CD4-positive, alpha-beta T cell treated with Interleukin-17A for 1 hour (primary cell): ENCODE measurements around the gene LYPLAL1.
A peak's percentile ranks its signal among the peaks of the same experiment; 100 is the strongest.
"Not testable (repeated sequence)": the region's sequence is repeated elsewhere in the genome, so short reads cannot be mapped to it uniquely, and the experiment has no call there.

Experiments used
- DNase-seq: peaks from one replicate; pipeline ENCODE4 v3.0.0-alpha.2; 2020

LYPLAL1 gene

DNA sequence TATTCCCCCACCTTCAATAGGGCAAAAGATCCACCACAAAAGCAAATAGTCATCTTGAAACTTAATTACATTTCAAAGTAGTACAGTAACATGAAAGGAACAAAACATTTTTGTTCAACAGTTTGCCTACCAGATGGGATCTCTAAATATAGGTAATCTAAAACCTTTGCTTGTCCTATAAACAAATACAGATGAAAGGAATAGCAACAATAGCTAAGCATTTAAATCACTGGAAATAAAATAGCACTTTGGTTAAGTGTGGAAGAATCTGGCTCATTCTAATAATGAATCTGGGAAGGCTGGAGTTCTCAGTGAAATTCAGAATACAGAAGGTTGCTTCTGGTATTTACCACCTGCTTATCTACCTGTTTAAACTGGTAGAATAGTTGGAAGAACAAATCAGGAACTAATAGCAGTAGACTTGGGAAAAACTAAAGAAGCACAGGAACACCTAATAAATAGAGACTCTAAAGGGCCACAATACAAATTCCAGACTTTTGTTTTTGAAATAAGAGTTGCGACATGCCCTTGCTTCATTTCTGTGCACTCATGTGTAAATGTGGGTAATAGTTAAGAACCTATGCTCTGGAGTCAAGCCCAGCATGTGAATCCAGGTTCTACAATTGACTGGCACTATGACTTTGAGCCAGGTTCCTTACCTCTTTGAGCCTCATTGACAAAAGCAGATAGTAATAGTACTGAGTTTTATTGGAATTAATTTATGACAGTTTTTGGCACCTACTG, 2.3 kb upstream of the LYPLAL1 start:
- DNase-seq = no peak

DNA sequence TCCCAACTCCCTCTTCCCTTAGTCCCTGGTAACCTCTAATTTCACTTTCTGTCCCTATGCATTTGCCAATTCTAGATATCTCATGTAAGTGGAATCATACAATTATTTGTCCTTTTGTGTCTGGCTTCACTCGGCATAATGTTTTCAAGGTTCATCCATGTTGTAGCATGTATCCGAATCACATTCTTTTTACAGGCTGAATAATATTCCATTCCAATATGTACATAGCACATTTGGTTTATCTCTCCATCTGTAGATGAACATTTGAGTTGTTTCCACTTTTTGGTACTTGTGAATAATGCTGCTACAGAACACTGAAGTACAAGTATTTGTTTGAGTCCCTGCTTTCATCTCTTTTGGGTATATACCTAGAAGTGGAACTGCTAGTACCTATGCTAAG, 857 bp upstream of the LYPLAL1 start:
- DNase-seq = no peak

DNA sequence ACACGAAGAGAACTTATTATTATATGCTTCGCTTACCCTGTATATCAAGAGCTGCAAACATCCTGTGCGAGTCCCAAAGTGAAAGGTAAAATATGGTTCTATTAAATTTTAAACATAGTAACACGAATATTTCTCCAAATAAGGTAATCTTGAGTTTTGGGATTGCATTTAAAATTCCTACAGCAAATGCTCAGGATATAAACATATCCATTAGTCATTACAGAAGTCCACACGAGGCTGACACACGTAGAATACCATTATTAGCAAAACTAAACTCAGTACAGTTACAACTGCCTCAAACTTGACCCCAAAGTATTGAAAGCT, 282 bp upstream of the LYPLAL1 start:
- DNase-seq = no peak

DNA sequence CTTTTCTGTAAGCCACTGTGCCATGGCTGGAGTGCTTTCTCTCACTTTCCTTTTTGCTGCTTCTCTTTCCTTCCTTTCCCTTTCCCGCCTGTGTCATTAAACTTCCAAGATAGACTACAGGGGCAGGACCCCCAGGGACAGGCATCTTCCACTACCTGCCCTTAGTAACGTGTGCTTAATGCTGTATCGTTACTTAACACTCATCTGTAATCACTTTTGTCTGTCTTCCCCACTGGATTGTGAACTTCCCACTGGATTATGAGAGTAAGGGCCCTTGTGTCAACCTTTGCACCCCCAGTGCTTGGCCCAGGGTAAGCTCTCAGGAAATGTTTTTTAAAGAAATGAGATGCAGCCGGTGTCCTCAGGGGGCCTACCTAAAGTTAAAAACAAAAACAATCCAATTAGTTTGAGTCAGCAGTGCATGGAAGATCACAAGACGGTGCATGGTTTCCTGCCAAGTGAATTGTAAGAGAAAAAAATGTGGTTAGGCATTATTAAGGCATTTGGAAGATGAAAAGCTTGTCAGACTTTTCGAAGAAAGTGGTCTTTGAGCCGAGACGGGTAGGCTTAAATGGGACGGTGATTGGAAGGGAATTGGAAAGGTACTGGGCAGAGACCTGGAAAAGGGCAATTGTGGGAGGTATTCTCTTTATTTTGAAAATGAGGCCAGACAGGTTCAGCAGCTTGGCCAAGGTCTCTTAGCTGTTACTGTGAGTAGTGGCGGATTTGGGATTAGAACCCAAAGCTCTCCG, 958 bp downstream of the LYPLAL1 start:
- DNase-seq = peak; percentile 45

DNA sequence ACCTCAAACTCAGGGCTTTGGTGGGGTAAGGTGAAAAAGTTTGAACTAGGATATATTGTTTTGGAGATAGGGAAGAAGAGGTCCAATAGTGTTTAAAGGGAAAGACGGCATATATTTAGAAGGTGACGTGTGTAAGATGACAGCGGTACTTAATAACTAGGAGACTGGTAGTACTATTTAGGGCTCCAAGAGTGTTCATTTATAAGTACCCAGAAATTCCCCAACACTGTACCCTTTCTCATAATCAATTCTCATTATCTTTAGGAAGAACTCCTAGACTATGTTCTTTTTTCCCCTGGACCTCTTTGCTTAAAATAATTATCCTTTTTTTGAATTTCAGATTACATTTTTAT, 1.5 kb downstream of the LYPLAL1 start:
- no peak for DNase-seq

DNA sequence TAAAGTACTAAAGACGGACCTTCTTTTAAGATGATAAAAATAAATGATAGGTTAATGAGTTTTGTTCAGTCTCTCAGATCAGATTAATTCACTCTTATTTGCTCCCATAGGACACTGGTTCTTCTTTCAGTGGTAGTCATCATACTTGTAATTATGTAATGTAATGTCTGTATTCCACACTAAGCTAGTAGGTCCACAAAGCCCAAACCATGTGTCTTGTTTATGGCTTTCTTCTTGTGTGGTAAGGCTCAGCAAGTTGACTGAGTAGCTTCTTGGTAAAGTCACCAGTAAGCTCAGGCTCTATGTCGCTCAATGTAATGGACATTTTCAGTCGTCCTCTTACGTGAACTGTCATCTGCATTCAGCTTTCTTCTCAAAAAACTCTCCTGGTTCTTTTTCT, 2.5 kb downstream of the LYPLAL1 start:
- no peak for DNase-seq

DNA sequence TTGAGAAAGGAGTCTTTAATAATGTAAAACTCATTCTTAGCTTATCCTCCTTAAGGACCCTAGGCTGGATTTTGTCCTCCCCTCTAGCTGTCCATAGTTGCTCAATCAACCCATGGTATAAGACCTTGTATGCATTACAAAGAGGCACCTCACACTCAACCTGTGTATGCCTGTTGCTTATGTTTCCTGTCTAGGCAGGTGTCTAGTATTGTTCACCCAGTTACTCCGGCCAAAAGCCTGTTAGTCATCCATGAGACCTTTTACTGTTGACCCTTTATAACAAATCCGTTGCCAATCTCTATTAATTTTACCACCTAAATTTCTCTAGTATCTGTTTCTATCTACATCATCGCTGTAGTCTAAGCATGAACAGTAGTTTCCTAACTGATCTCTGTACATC, 3.7 kb downstream of the LYPLAL1 start:
- no peak for DNase-seq

DNA sequence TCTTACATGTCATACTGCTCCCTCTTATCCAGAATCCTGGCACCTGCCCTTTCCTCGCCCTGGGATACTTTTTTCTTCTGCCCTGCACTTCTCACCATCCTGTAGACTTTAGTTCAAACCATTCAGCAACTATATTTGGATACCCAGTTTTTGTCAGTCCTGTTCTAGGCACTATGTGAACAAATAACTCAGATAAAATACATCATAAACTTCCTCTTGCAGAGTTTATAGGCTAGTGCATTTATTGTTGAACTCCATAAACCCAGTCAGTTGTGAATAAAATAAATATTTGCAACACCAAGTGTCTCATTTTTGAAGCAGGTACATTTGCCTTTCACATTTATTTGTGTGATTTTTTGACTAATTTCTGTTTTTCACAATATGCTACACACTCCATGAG, 4.3 kb downstream of the LYPLAL1 start:
- DNase-seq = no peak

DNA sequence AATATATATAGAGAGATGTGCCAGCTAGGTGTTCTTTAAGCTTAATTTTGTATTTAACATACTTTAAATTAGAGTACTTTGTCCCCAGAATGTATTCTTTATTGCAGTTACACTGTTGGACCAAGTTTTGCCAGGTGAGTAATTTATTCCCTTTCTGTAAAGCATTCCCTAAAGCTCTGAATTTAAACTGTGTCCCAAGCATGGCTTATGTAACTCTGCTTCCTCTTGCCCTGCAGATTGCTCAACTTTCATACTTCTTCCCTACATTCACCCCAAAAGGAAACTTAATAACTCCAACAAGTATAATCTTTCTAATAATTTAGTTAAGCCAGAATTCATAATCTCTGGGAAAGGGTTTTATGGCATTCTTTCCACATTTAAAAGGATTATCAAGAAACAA, 5.6 kb downstream of the LYPLAL1 start:
- DNase-seq = no peak

DNA sequence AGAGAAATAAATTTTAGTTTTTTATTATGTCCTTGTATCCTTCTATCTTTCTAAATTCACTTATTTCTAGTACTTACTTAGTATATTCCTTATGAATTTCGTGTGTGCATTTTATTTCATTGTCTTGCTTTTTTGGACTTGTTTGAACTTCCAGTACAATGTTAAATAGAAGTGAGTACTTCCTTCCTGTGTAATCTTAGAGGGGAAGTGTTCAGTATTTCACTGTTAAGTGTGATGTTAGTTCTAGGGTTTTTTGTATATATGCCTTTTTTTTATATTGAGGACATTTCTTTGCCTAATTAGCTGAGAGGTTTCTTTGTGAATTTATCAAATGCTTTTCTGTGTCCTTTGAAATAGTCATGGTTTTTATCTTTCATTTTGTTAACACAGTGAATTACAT, 10.7 kb downstream of the LYPLAL1 start:
- DNase-seq = no peak

DNA sequence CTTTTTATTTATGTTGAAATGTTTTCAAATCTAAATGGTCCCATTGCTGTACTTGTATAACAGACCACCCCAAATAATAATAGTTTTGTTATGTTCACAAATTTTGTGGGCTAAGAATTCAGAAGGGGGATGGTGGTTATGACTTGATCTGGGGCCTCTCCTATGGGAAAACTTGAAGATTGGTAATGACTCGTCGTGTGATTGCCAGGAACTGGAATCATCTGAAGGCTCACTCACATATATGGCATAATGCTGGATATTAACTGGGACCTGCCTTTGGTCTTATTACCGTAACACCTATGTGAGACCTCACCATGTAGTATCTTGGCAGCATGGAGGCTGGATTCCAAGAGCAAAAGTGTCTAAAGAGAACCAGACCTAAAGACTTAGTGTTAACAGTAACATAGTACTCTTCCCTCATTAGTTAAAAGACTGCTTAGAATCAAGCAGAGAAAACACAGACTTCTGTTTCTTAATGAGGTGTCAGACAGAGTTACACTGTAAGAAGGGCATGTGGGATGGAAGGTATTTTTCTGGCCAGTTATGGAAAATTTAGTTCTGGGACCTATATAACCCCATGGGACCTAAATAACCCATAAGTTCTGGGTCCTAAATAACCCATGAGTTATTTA, 11.9 kb downstream of the LYPLAL1 start:
- no peak for DNase-seq

DNA sequence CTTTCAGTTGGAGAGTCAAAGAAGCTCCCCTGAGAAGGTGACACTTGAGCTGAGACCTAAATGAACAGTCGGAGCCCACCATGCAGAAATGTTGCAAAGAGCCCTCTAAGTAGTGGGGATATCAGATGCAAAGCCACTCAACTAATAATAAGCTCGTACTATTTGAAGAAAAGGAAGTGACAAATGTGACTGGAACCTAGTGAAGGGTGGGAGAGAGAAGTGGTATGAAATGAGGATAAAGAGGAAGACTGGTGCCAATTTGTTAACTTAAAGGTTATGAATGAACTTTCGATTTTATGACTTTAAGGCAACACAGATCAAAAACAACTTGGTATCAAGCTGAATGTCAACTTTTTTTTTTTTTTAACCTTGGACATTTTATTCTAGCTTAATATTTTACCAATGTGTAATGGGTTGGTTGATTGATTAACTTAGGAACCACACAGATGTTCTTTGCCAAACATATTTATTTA, 14.7 kb downstream of the LYPLAL1 start:
- DNase-seq = no peak

DNA sequence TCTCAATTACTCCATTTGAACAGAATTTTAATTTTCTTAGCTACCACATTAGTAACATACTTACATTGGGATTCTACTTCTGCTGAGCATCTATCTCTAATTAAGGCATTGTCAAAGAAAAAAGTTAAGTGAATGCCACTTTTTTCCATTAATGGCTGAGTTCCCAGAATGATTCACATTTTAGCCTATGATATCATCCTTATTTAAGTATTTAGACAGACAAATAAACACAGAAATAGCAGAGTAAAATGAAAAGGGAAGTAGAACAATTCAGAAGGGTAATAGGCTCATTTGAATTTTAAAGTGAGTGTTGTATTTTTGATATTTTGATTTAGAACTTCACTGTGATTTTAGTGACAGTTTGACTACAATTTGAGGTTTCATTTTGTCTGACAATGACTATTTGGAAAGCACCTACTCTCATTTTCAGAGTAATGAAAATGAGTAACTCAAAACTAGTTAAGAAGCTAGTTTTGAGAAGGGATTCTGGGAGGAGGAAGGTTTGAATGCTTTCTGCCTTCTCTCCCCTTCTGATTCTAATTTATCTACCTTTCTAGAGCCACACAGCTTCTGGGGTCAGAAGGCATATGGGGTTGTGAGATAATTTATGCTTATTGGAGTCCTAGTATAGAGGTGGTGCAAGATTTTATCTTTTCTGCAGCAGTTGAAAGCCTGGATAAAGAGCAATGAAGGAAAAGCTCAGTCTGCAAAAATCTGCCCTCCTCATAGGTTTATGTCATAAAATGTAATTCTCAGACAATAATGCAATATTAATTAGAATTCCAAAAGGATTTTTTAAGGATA, 15.5 kb downstream of the LYPLAL1 start:
- DNase-seq = no peak

DNA sequence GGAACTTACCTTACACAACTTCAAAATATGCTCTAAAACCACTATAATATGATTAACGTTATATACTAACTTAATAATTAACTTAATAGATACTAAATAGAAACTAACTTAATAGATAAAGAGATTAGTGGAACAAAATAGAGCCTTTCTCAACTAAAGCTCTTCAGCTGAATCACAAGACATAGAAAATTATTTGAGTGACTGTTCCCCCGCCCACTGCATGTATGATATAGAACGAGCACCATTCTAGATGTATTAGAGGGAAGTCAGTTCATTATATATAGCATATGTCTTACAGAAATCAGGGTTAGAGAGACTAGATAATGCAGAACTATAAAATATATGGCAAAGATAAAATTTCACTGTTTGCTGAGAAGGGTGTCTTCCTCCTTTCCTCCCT, 16.3 kb downstream of the LYPLAL1 start:
- DNase-seq = no peak

DNA sequence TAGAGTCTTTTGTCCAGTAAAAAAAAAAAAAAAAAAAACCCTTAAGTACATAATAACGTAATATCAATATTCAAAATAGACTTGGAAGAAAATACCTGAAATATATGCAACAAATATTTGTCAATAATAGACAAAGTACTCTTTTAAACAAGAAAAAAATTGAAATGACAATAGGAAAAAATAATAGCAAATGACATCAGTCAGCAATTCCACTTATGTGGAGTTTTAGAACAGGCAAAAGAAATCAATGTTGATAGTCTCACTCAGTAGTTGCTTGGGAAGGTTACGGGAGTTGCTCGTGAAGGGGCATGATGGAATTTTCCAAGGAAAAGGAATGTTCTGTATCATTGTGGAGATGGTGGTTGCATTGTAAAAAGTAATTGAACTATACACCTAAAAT, 16.9 kb downstream of the LYPLAL1 start:
- no peak for DNase-seq

DNA sequence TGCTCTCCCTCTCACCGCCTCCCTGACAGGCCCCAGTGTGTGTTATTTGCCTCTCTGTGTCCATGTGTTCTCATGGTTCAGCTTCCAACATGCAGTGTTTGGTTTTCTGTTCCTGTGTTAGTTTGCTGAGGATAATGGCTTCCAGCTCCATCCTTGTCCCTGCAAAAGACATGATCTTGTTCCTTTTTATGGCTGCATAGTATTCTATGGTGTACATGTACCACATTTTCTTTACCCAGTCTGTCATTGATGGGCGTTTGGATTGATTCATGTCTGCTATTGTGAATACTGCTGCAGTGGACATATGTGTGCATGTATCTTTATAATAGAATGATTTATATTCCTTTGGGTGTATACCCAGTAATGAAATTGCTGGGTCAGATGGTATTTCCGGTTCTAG, 22.2 kb downstream of the LYPLAL1 start:
- DNase-seq = not testable (repeated sequence)

DNA sequence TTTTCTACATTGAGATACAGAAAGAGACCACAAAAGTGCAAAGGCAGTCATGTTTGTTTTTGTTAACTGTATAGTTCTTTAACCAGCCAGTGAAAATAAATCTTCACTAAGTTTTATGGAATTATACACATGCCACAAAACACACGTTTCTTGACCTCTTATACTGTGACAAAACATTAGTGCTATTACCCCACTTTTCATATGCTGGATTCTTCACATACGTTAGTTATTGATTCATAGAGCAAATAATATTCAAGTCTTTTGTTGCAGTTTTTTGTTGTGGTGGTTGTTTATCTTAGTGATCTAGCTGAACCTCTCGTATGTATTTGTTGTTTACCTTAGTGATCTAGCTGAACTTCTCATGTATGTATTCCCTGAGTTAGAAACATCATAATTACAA, 28.0 kb downstream of the LYPLAL1 start:
- DNase-seq = no peak

DNA sequence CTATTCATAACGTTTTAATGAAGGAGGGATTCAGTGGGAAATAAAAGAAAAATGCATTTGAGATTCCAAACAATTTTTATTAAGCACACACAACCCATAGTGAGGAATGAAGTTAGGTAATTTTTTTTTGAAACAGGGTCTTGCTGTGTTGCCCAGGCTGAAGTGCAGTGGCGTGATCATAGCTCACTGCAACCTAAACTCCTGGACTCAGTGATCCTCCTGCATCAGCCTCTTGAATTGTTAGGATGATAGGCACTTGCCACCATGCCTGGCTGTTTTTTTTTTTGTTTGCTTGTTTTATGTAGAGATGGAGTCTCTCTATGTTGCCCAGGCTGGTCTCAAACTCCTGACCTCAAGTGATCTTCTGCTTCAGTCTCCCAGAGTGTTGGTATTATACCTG, 28.9 kb downstream of the LYPLAL1 start:
- no peak for DNase-seq

DNA sequence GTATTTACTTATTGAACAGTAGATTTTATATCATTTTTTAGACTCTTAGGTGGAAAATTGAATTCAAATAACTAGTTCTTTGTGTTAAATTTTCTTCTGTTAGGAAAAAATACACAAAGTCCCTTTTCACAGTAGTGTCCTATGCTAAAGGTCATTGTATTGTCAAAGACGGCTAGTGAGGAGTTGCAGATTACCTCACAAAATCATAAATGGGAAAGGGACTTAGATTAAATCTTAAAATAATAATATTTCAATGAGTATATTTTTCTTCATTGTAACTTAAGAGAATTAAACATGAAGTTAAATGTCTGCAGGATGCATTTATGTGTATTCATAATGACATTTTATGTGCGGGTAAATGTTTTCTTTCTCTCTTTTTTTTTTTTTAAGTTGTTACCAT, 32.7 kb downstream of the LYPLAL1 start:
- no peak for DNase-seq

DNA sequence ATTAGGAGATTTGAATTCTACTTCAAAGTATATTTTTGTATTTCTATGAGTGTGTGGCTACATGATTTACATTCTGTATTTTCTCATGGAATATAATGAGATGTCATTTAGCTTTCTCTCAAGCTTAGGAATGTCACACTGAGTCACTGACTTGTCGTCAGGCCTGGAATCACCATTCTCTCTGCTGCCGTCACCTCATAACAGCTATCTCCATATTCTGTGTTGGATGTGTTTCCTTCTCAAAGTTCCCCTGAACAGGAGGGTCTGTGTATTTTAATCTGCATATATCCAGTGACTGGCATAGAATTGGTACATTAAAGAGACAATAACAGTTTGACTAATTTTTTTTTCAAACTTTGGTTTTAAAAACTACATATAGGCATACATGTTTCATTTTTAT, 35.9 kb downstream of the LYPLAL1 start:
- DNase-seq = no peak

DNA sequence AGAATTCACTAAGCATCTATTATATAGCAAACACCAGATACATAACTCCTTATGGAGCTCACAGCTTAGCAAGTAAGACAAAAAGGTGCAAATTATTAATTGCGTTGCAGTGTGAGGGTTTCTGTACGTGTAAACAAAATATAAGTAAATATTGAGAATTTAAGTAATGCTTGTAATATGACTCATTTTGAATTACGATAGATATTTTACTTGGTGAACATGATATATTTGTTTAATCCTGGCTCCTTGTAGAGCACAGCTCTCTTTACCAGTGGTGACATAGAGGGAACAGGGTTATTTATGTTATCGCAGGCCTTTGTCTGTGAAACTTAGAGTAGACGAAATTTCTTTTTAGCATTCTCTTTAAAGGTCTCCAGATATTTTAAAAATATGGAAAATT, 36.4 kb downstream of the LYPLAL1 start:
- DNase-seq = no peak

DNA sequence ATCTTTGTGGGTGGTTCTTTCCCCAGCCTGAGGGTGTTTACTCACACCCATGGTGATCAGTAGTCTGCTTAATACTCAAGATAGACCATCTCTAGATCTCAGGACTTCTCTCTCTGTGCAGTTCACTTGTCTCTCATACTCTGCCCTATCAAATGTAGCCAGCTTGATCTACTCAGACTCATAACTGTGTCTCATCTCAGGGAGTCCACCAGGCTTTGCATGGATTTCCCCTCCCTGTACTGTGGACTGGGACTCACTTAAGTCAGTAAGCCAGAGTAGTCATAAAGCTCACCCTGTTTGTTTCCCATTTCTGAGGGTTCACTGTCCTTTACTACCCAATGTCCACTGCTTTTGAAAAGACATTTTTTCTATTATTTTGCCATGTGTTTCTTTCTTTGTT, 41.8 kb downstream of the LYPLAL1 start:
- no peak for DNase-seq

DNA sequence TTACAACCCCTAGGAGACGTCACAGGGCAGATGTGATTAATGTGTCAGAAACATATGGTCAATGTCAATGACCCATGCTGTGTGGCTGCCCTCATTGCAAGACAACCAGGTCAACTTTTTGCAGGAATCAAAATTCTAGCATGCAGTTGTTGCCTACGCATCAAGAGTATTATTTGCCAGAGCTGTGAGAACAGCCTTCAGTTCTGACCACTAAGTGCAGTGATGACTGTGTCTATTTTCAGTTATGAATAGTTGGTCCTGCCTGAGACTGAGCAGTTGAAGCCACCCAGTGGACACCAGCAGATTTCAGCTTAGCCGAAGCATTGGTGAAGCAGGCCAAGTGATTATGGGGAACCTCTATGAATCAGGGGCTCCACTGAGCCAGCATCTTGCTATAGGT, 47.3 kb downstream of the LYPLAL1 start:
- no peak for DNase-seq

DNA sequence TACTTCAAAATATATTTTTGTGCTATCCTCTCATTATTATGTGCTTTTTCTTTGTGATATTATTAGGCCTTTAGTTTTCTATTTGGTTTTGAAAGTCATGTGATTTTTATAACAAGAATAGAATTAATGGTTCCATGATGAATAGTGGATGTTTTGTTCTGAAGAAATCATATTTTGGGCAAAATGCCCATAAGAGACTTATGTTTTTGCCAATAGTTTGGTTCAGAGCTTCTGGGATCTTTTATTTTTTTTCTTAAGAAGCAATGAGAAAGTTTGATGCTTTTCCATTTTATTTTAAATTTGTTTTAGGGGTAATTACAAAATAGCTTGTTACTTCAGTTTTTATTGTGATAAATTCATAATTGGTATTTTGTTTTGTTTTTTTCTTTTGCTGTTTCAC, 49.8 kb downstream of the LYPLAL1 start:
- DNase-seq = no peak
